BLaER1 (cell line): ENCODE measurements around the gene KSR1.
A peak's percentile ranks its signal among the peaks of the same experiment; 100 is the strongest.

Source experiments
- H3K27ac ChIP-seq: shearing (Covaris generic); formaldehyde crosslinking; 2 replicates; pipeline ENCODE4 v1.8.1; 2022
- H3K27me3 ChIP-seq: shearing (Covaris generic); formaldehyde crosslinking; 2 replicates; pipeline ENCODE4 v1.8.1; 2022
- H3K36me3 ChIP-seq: shearing (Covaris generic); formaldehyde crosslinking; 2 replicates; pipeline ENCODE4 v1.8.1; 2022
- H3K4me1 ChIP-seq: shearing (Covaris generic); formaldehyde crosslinking; 2 replicates; pipeline ENCODE4 v1.8.1; 2022
- H3K4me2 ChIP-seq: shearing (Covaris generic); formaldehyde crosslinking; 2 replicates; pipeline ENCODE4 v1.8.1; 2022
- H3K4me3 ChIP-seq: shearing (Covaris generic); formaldehyde crosslinking; 2 replicates; pipeline ENCODE4 v1.8.1; 2022
- H3K9ac ChIP-seq: shearing (Covaris generic); formaldehyde crosslinking; 2 replicates; pipeline ENCODE4 v1.8.1; 2022
- H3K9me3 ChIP-seq: shearing (Covaris generic); formaldehyde crosslinking; 2 replicates; pipeline ENCODE4 v1.8.1; 2022
- H4K20me1 ChIP-seq: shearing (Covaris generic); formaldehyde crosslinking; 2 replicates; pipeline ENCODE4 v1.8.1; 2022
- Cebpa-rat ChIP-seq: shearing (Covaris generic); IDR thresholded peaks from 2 replicates; pipeline ENCODE4 v1.8.1; 2022

Gene KSR1

DNA sequence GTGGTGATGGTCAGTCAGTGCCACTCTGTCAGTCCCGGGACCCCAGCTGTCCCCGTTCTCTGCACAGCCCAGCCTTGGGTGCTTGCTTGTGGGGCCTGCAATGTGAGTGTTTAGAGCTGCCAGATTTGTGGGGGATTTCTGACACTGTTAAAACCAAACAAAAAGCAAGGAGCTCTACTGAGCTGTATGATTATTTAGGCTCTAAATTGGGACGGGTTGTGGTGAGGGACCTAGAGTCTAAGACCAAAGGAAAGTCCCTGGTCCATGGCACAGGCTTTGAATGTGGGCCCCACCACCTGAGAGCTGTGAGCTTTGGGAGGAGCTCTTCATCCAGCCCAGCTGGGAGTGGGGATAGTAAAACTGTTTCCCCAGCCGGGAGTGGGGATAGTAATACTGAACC lies 63.3 kb downstream of the KSR1 start:
- Histone ChIP-seq H3K9ac (no peak overlapping the region), H3K4me2 (no peak overlapping the region), H4K20me1 (peaks cover 38% of the 10 kb centered on the region; the same call in 1 of the 2 replicates), H3K36me3 (no peaks in the 10 kb centered on the region), H3K27me3 (no peaks in the 10 kb centered on the region; the same call in 1 of the 2 replicates), H3K4me3 (no peak overlapping the region), H3K4me1 (peaks cover 14% of the 10 kb centered on the region), H3K9me3 (no peaks in the 10 kb centered on the region), H3K27ac (no peak overlapping the region)
- no peak for TF ChIP-seq Cebpa-rat

DNA sequence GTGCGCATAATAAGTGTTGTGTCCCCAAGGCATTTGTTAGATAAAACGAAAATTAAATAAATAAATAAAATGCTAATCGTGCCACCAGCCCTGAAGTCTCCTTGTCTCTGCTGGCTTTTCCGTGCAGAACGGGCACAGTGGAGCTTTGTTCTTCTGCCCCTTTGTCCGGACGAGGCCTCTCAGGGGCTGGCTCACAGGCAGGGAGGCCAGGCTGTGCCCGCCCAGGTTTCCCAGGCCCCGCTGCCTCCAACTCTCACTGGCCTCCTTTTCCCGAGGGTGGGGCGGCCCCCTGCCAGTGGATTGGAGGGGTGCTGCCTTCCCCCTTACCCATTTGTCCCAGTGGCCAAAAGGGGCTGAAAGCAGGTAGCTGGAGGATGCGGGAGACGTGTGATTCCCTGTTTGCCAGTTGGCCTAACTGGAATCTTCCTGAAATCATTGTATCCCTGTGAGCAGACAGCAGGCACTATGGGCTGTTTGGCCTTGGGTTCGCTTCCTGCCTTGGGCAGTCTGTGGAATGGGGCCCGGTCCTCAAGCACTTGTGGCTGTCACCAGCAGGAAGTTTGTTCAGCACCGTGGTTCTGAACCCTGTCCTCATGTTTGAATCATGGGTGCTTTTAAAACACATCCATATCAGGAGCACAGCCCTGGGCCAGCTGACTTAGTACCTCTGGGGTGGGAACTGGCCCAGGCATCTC lies 64.4 kb downstream of the KSR1 start:
- Histone ChIP-seq H3K4me3 (no peak overlapping the region), H3K9me3 (no peaks in the 10 kb centered on the region), H3K4me1 (peaks cover 14% of the 10 kb centered on the region), H3K4me2 (no peak overlapping the region), H4K20me1 (peaks cover 44% of the 10 kb centered on the region; the same call in 1 of the 2 replicates), H3K27me3 (no peaks in the 10 kb centered on the region; the same call in 1 of the 2 replicates), H3K36me3 (no peaks in the 10 kb centered on the region), H3K27ac (no peak overlapping the region), H3K9ac (no peak overlapping the region)
- no peak for TF ChIP-seq Cebpa-rat

DNA sequence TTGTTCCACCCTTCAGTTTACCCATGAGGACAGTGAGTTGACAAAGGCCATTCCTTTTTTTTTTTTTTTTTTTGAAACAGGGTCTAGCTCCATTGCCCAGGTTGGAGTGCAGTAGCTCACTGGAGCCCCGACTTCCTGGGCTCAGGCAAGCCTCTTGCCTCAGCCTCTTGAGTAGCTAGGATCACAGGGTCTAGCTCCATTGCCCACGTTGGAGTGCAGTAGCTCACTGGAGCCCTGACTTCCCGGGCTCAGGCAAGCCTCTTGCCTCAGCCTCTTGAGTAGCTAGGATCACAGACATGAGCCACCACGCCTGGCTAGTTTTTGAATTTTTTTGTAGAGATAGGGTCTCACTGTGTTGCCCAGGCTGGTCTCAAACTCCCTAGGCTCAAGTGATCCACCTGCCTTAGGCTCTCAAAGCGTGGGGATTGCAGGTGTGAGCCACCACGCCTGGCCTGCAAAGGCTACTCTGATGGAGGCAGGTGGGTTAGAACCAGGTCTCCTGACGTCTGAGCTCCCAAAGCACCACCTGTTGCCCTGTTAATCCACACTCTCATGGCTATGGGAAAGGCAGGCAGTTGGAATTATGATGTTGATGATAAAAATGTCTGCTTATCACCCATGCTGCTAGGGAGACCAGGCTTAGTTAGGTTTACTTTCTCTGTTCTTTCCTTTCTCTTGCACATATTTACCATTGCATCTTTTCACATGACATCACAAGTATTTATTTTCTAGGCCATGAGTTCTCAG lies 65.2 kb downstream of the KSR1 start:
- Histone ChIP-seq H3K4me1 (peaks cover 18% of the 10 kb centered on the region), H3K9me3 (no peaks in the 10 kb centered on the region), H4K20me1 (peaks cover 44% of the 10 kb centered on the region; the same call in 1 of the 2 replicates), H3K4me3 (no peak overlapping the region), H3K36me3 (no peaks in the 10 kb centered on the region), H3K27ac (no peak overlapping the region), H3K4me2 (no peak overlapping the region), H3K9ac (no peak overlapping the region), H3K27me3 (no peaks in the 10 kb centered on the region; the same call in 1 of the 2 replicates)
- TF ChIP-seq Cebpa-rat: no peak

DNA sequence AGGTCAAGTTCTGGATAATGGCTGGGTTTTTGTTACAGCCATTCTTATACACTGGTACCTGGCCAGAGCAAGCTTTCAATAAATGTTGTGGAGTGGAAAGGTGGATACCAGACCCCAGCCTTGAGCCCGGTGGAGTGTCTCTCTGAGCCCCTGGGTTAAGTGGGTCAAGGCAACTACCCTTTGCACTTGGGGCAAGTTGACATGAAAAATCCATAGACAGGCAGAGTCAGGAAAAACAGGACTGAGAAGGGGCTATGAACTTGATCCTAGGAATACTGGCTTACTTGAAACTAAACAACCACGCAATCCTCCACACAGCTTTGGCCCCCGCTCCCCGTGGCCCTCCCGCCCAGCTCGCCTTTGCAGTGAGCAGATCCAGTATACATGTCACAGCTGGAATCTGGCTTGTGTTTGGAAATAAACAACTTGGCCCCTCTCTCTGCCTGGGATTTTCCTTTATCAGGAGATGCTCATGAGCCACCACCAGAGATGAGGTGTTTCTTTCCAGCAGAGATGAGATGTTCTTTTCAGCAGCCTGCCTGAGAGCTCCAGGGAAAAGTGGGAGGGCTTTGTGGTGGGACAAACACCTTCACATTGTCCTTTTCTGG lies 65.9 kb downstream of the KSR1 start:
- H3K36me3 ChIP-seq: no peaks in the 10 kb centered on the region
- H3K4me3 ChIP-seq: no peak overlapping the region
- H3K27ac ChIP-seq: no peak overlapping the region
- no peaks in the 10 kb centered on the region for H3K9me3 ChIP-seq
- H3K4me1 ChIP-seq: peaks cover 24% of the 10 kb centered on the region
- no peaks in the 10 kb centered on the region; the same call in 1 of the 2 replicates for H3K27me3 ChIP-seq
- 0 out of 2 replicates have a peak overlapping the region, but pooled peaks have one; percentile 12 for H3K4me2 ChIP-seq
- peaks cover 44% of the 10 kb centered on the region; the same call in 1 of the 2 replicates for H4K20me1 ChIP-seq
- TF ChIP-seq Cebpa-rat: no peak
- H3K9ac ChIP-seq: no peak overlapping the region

DNA sequence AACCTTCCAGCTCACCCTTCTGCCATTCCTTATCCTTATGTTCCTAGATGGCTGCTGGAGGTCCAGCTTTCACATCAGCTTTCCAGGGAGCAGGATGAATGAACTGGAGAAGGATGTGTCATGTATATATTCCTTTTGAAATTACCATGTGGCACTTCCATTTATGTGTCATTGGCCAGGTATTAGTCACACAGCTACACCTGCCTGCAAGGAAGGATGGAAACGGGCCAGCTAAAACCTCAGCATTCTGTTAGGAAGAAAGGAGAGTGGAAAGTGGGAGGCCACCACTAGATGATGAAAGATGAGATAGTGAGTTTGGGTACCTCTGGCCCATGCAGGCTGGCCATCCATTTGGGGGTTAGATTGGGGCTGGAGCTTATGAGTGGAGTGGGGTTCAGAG lies 67.5 kb downstream of the KSR1 start:
- Histone ChIP-seq H3K9ac (no peak overlapping the region), H3K4me3 (no peak overlapping the region), H3K36me3 (no peaks in the 10 kb centered on the region), H3K27me3 (no peaks in the 10 kb centered on the region; the same call in 1 of the 2 replicates), H4K20me1 (peaks cover 35% of the 10 kb centered on the region; the same call in 1 of the 2 replicates), H3K9me3 (no peaks in the 10 kb centered on the region), H3K4me1 (peaks cover 28% of the 10 kb centered on the region), H3K27ac (no peak overlapping the region), H3K4me2 (no peak overlapping the region)
- TF ChIP-seq Cebpa-rat: no peak

DNA sequence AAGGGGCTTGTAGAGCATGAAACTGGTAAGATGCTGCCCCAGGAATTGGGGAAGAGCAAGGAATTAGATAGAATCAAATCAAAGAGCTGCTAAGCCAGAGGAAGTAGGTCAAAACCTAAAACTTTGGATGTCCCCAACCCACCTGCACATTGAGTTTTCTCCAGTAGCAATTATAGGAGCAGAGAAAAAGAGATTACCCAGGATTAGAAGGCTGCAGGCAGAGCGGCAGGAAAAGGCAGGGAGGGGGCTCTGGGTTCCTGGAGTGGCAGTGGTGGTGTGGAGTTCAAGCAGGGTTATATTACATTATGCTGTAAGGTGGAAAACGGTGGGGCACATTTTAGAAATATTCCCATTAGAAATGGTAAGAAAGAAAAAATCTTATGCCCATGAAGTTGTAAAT lies 68.3 kb downstream of the KSR1 start:
- no peak overlapping the region for H3K4me3 ChIP-seq
- peaks cover 26% of the 10 kb centered on the region; the same call in 1 of the 2 replicates for H4K20me1 ChIP-seq

DNA sequence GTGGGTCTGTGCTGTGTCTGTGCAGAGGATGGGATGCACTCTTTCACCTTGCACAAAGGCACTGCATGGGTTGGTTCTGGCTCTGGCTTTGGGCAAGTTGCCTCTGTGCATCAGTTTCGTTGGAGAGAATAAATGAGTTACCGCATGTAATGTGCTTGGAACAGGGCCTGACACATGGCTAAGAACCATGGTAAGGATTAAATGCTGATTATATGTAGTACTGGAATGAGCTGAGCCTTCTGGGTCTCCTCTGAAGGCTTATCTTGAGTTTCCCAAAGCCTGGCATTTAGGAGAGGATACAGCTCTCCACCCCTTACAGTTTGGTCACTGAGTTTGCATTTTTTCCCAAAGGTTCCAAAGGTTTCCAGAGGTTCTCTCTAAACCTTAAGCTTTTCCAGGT lies 69.1 kb downstream of the KSR1 start:
- H3K36me3 ChIP-seq: no peaks in the 10 kb centered on the region
- peaks cover 33% of the 10 kb centered on the region for H3K4me1 ChIP-seq
- no peaks in the 10 kb centered on the region for H3K27me3 ChIP-seq
- no peak overlapping the region for H3K4me2 ChIP-seq
- H3K4me3 ChIP-seq: no peak overlapping the region
- peaks cover 19% of the 10 kb centered on the region; the same call in 1 of the 2 replicates for H4K20me1 ChIP-seq
- H3K27ac ChIP-seq: no peak overlapping the region
- no peak for TF ChIP-seq Cebpa-rat
- no peaks in the 10 kb centered on the region for H3K9me3 ChIP-seq
- no peak overlapping the region for H3K9ac ChIP-seq

More for the DNA sequence above, 68.3 kb downstream of the KSR1 start:
- H3K27ac ChIP-seq: no peak overlapping the region
- H3K36me3 ChIP-seq: no peaks in the 10 kb centered on the region
- TF ChIP-seq Cebpa-rat: no peak
- H3K4me2 ChIP-seq: no peak overlapping the region
- H3K4me1 ChIP-seq: peaks cover 29% of the 10 kb centered on the region
- no peaks in the 10 kb centered on the region for H3K27me3 ChIP-seq
- no peaks in the 10 kb centered on the region for H3K9me3 ChIP-seq
- H3K9ac ChIP-seq: no peak overlapping the region

DNA sequence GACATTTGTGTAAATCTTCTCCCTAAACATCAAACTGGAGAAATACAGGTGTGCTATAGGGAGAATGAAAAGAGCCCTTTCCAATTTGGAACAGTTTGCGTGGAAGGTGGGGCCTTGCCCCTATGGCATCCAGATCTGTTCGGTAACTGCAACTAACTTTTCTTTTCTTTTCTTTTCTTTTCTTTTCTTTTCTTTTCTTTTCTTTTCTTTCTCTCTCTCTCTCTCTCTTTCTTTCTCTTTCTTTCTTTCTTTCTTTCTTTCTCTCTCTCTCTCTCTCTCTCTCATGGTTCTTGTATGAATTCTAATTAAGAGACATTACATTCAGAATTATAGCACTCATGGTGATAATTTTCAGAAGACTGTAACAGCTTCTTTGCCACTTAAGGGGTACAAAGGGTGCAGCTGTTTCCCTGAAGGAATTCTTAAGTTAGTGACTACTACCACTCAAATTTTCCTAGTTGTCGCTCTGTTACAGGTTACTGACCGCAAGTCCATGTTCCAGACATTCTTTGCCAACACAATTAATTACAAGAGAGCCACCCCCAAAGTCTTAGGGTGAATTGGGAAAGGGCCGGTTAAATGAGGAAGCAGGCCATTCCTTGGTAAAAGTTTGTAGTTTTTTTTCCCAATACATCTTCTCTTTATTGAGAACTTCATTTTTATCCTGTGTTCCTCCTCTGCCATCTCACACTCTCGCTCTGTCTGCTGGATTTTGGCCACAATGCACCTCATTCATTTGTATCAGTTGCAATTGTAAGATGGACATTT lies 69.8 kb downstream of the KSR1 start:
- no peak overlapping the region for H3K27ac ChIP-seq
- peaks cover 40% of the 10 kb centered on the region for H3K4me1 ChIP-seq
- H3K9me3 ChIP-seq: no peaks in the 10 kb centered on the region
- H3K4me3 ChIP-seq: no peak overlapping the region
- peak overlapping the region; percentile 52 for H3K4me2 ChIP-seq
- no peak overlapping the region for H3K9ac ChIP-seq
- H3K27me3 ChIP-seq: no peaks in the 10 kb centered on the region
- H3K36me3 ChIP-seq: no peaks in the 10 kb centered on the region
- TF ChIP-seq Cebpa-rat: no peak
- H4K20me1 ChIP-seq: peaks cover 15% of the 10 kb centered on the region; the same call in 1 of the 2 replicates

DNA sequence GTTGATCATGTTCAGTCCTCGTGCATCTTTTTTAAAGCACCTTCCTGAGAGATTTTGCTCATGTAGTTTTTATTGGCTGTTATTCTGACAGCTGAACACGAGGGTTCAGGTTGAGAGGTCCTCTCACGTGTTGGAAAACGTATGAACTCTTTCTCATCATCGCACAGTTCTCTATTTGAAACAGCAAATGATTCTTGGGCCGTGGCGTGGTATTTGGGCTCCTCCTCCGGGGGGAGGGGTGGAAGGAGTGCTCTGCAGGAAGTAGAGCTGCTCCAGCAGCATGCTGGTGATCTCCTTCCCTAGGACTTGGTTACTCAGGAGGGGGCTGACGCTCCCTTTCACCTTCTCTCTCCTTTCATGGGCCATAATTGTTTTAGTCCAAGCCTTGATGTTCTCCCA lies 70.4 kb downstream of the KSR1 start:
- no peak overlapping the region for H3K27ac ChIP-seq
- H3K9me3 ChIP-seq: no peaks in the 10 kb centered on the region
- no peaks in the 10 kb centered on the region for H3K36me3 ChIP-seq
- H3K4me1 ChIP-seq: peaks cover 45% of the 10 kb centered on the region
- H3K4me2 ChIP-seq: peak overlapping the region; percentile 52
- H4K20me1 ChIP-seq: peaks cover 15% of the 10 kb centered on the region; the same call in 1 of the 2 replicates
- H3K27me3 ChIP-seq: no peaks in the 10 kb centered on the region
- H3K4me3 ChIP-seq: no peak overlapping the region
- no peak overlapping the region for H3K9ac ChIP-seq
- TF ChIP-seq Cebpa-rat: no peak
